Endodermal cell (in vitro differentiated cells): Measurements from ENCODE around the gene TEKT4. TPM values are rescaled to one million over a fixed set of nuclear protein-coding genes. Genes with fewer than 3 reads are reported as not detected.

Source experiments
- DNase-seq: peaks from one replicate; pipeline ENCODE4 v3.0.0-alpha.2; 2017
- H3K27ac ChIP-seq: 2 replicates; pipeline ENCODE4 v1.5.1; 2013; ENCODE audit warnings: mild to moderate bottlenecking, low read depth, low read length, moderate library complexity
- H3K27me3 ChIP-seq: 2 replicates; pipeline ENCODE4 v1.6.1; 2013; ENCODE audit warnings: mild to moderate bottlenecking, low read length, moderate library complexity; ENCODE audit not compliant: insufficient read depth, control insufficient read depth, poor library complexity, severe bottlenecking
- H3K36me3 ChIP-seq: 2 replicates; pipeline ENCODE4 v1.7.0; 2013; ENCODE audit warnings: mild to moderate bottlenecking, low read length, moderate library complexity; ENCODE audit not compliant: control insufficient read depth, insufficient read depth
- H3K4me1 ChIP-seq: one replicate; pipeline ENCODE4 v1.7.0; 2013; ENCODE audit warnings: low read length; ENCODE audit not compliant: control insufficient read depth, insufficient read depth
- H3K4me3 ChIP-seq: 2 replicates; pipeline ENCODE4 v1.5.1; 2013; ENCODE audit warnings: mild to moderate bottlenecking, low read length, moderate library complexity
- H3K9ac ChIP-seq: 2 replicates; pipeline ENCODE4 v1.6.1; 2013; ENCODE audit warnings: mild to moderate bottlenecking, low read length, moderate library complexity; ENCODE audit not compliant: poor library complexity, severe bottlenecking; ENCODE audit errors: extremely low read depth
- H3K9me3 ChIP-seq: 2 replicates; pipeline ENCODE4 v1.6.1; 2013; ENCODE audit warnings: mild to moderate bottlenecking, low read length, moderate library complexity; ENCODE audit not compliant: control insufficient read depth
- H3K27ac Mint-ChIP-seq: 2 replicates; pipeline ENCODE4 v1.8.0; 2020; ENCODE audit warnings: mixed read lengths
- H3K27me3 Mint-ChIP-seq: 2 replicates; pipeline ENCODE4 v1.8.0; 2021; ENCODE audit warnings: mild to moderate bottlenecking, mixed read lengths; ENCODE audit not compliant: insufficient read depth
- H3K36me3 Mint-ChIP-seq: 2 replicates; pipeline ENCODE4 v1.8.0; 2020; ENCODE audit warnings: low read depth, mixed read lengths
- H3K4me1 Mint-ChIP-seq: 2 replicates; pipeline ENCODE4 v1.8.0; 2020; ENCODE audit warnings: mixed read lengths
- H3K4me3 Mint-ChIP-seq: 2 replicates; pipeline ENCODE4 v1.8.0; 2020; ENCODE audit warnings: mild to moderate bottlenecking, moderate library complexity, mixed read lengths
- H3K9me3 Mint-ChIP-seq: 2 replicates; pipeline ENCODE4 v1.8.0; 2020; ENCODE audit warnings: mild to moderate bottlenecking, mixed read lengths
- WGBS, 2 experiments: methylation state at CpG; one replicate each; pipeline versions ENCODE4 v1.1.5 to v1.1.7; 2013; ENCODE audit warnings: missing lambda C conversion rate in 2 of 2, mixed read lengths in 1 of 2; ENCODE audit not compliant: insufficient coverage in 1 of 2, insufficient read length in 1 of 2; 5-methylcytosine and 5-hydroxymethylcytosine counted together
- total RNA-seq, 2 donors: library from RNA; stranded (reverse); fragmentation: NEBNext Ultra II Directional in 1 of 2; extraction: Animal tissue kit (Norgen Biotek cat#: 25700) in 1 of 2; gene quantifications; 2 replicates in 1 of 2; 3 replicates in 1 of 2; pipeline ENCODE4 v1.2.1, GENCODE V29; 2021
- TF ChIP-seq, protein P1 (sequence below): fragments of 200-600 bp; sonication (generic); conservative IDR thresholded peaks from 2 replicates; pipeline ENCODE4 v1.5.0; 2021; ENCODE audit warnings: antibody characterized with exemption, mild to moderate bottlenecking

The TEKT4 gene
- total RNA-seq, 2 donors from 2014 or later: not detected

GRCh38 chr2:94869131-94869530 lies 2.1 kb upstream of the TEKT4 start:
- no peak for DNase-seq
- no peaks in the 10 kb centered on the region for H3K4me1 Mint-ChIP-seq
- no peaks in the 10 kb centered on the region for H3K4me1 ChIP-seq
- WGBS, 2 experiments: 71 to 89% methylated on average over 1 to 4 of the region's 4 CpGs
- H3K4me3 Mint-ChIP-seq: no peak overlapping the region
- no peaks in the 10 kb centered on the region for H3K36me3 ChIP-seq
- H3K27me3 Mint-ChIP-seq: peaks cover 41% of the 10 kb centered on the region
- peaks cover 7% of the 10 kb centered on the region for H3K9me3 ChIP-seq
- H3K27ac ChIP-seq: no peak overlapping the region
- H3K27ac Mint-ChIP-seq: no peak overlapping the region
- peaks cover 38% of the 10 kb centered on the region for H3K27me3 ChIP-seq
- TF ChIP-seq, protein P1, sequence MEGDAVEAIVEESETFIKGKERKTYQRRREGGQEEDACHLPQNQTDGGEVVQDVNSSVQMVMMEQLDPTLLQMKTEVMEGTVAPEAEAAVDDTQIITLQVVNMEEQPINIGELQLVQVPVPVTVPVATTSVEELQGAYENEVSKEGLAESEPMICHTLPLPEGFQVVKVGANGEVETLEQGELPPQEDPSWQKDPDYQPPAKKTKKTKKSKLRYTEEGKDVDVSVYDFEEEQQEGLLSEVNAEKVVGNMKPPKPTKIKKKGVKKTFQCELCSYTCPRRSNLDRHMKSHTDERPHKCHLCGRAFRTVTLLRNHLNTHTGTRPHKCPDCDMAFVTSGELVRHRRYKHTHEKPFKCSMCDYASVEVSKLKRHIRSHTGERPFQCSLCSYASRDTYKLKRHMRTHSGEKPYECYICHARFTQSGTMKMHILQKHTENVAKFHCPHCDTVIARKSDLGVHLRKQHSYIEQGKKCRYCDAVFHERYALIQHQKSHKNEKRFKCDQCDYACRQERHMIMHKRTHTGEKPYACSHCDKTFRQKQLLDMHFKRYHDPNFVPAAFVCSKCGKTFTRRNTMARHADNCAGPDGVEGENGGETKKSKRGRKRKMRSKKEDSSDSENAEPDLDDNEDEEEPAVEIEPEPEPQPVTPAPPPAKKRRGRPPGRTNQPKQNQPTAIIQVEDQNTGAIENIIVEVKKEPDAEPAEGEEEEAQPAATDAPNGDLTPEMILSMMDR: no peak
- H3K36me3 Mint-ChIP-seq: no peaks in the 10 kb centered on the region
- no peak overlapping the region for H3K4me3 ChIP-seq
- H3K9me3 Mint-ChIP-seq: no peaks in the 10 kb centered on the region
- H3K9ac ChIP-seq: no peak overlapping the region

- Histone ChIP-seq H3K27me3 (peaks cover 32% of the 10 kb centered on the region), H3K4me1 (no peaks in the 10 kb centered on the region), H3K9me3 (peaks cover under 1% of the 10 kb centered on the region), H3K4me3 (no peak overlapping the region), H3K36me3 (no peaks in the 10 kb centered on the region), H3K9ac (no peak overlapping the region), H3K27ac (no peak overlapping the region)
- H3K36me3 Mint-ChIP-seq: no peaks in the 10 kb centered on the region
- no peaks in the 10 kb centered on the region for H3K9me3 Mint-ChIP-seq
- TF ChIP-seq, protein P1: no peak
- no peak overlapping the region for H3K4me3 Mint-ChIP-seq
- H3K27me3 Mint-ChIP-seq: peaks cover 35% of the 10 kb centered on the region
- no peak for DNase-seq
- H3K27ac Mint-ChIP-seq: no peak overlapping the region
- no peaks in the 10 kb centered on the region for H3K4me1 Mint-ChIP-seq
- 81 to 84% methylated on average over 12 to 22 of the region's 22 CpGs for whole genome bisulfite sequencing, 2 experiments
Measured at GRCh38 chr2:94869552-94870439, 1.4 kb upstream of the TEKT4 start.

DNA sequence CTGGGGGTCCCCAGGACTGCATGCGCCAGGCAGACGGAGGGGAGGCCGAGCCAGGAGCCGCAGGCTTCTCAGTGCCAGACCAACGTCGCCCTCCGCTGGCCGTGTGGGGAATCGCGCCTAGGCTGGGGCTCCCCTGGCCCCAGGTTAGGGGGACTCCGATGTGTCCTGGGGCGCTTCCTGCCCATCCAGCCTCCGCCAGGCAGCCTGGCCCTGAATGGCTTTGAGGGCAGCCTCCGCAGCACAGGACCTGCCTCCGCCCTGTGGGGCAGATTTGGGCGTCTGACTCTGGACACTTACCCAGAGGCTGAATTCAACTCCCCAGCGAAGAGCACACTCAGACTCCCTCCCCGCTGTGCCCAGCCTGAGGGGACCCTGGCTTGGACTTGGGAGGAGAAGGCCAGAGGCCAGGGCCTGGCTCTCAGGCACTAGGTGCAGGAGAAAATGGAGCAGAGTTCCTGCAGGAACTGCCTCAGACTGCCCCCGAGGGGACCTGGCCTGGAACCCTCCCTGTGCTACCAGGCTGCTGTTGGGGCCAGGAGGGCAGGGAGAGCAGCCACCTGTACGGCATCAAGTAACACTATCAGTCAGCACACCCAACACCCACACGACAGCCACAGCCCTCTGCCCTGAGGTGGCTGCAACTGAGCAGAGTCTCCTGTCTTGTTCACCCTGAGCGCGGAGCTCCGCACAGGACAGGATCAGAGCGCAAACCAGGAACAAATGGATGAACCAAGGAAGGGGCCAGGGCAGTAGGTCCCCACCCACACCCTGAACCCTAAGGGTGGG lies 597 bp upstream of the TEKT4 start:
- DNase-seq: peak; percentile 59
- TF ChIP-seq, protein P1: peak; percentile 81
- H3K27ac Mint-ChIP-seq: no peak overlapping the region
- H3K4me1 ChIP-seq: no peaks in the 10 kb centered on the region
- no peak overlapping the region for H3K4me3 ChIP-seq
- peaks cover 36% of the 10 kb centered on the region for H3K27me3 Mint-ChIP-seq
- no peak overlapping the region for H3K4me3 Mint-ChIP-seq
- no peaks in the 10 kb centered on the region for H3K36me3 Mint-ChIP-seq
- peaks cover 4% of the 10 kb centered on the region for H3K9me3 Mint-ChIP-seq
- no peaks in the 10 kb centered on the region for H3K4me1 Mint-ChIP-seq
- no peak overlapping the region for H3K9ac ChIP-seq
- H3K36me3 ChIP-seq: no peaks in the 10 kb centered on the region
- H3K27ac ChIP-seq: no peak overlapping the region
- H3K27me3 ChIP-seq: peaks cover 24% of the 10 kb centered on the region
- WGBS, 2 experiments: 48 to 60% methylated on average over 13 to 25 of the region's 25 CpGs
- no peaks in the 10 kb centered on the region for H3K9me3 ChIP-seq
